Right renal cortex interstitium (tissue), 3 donors: ENCODE measurements around the gene SEMA4G. TPM values are rescaled to one million over a fixed set of nuclear protein-coding genes. Genes with fewer than 3 reads are reported as not detected.

ENCODE experiments used
- DNase-seq, 3 donors: peaks; one replicate each; pipeline ENCODE4 v3.0.0-alpha.2; 2013; ENCODE audit warnings: low read depth in 3 of 3, low spot score in 2 of 3
- polyA plus RNA-seq, 3 donors: library from polyadenylated mRNA; unstranded; fragments of 120-200 nt; gene quantifications; one replicate each; pipeline ENCODE4 v1.2.1, GENCODE V29; 2013; ENCODE audit not compliant: insufficient read length in 3 of 3

Gene SEMA4G
- polyA plus RNA-seq, 3 donors, result 41.1 to 48.1 (median 43.6) TPM

- no peak for DNase-seq
Observed at GRCh38 chr10:101005361-101005760, 36.1 kb downstream of the SEMA4G start.

- no peak for DNase-seq
Observed at GRCh38 chr10:101005869-101006567, 36.7 kb downstream of the SEMA4G start.

DNA sequence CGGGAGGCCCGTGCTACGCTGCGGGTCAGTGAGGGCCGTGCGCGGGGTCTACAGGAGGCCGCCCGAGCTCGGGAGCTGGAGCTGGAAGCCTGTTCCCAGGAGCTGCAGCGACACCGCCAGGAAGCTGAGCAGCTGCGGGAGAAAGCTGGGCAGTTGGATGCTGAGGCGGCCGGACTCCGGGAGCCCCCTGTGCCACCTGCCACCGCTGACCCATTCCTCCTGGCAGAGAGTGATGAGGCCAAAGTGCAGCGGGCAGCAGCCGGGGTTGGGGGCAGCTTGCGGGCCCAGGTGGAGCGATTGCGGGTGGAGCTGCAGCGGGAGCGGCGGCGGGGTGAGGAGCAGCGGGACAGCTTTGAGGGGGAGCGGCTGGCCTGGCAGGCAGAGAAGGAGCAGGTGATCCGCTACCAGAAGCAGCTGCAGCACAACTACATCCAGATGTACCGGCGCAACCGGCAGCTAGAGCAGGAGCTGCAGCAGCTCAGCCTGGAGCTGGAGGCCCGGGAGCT, 37.3 kb downstream of the SEMA4G start:
- no peak for DNase-seq

DNA sequence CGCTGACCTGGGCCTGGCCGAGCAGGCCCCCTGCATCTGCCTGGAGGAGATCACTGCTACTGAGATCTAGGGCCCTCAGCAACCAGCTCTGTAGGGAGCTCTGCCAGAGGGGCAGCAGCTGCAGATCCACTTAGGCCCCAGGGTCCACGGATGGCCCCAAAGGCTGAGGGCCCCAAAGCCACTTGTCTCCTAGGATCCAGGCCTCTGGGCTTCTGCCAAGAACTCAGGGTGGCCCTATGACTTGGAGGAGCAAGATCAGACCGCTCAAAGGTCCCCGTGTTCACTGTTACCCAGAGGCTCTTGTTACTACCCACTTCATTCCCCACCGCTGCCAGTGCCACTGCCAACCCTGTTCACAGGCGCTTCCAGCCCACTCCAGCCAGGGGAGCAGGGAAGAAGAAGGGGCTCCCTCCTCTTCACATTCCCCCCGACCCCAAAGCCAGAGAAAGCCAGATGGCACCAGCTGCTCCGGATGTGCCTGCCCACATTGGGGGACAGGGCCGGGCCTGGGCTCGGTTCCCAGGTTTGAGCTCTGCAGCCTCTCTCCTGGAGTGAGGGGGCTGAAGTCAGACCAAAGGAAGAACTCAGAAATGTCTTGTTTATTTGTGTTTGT, 37.9 kb downstream of the SEMA4G start:
- no peak for DNase-seq

DNA sequence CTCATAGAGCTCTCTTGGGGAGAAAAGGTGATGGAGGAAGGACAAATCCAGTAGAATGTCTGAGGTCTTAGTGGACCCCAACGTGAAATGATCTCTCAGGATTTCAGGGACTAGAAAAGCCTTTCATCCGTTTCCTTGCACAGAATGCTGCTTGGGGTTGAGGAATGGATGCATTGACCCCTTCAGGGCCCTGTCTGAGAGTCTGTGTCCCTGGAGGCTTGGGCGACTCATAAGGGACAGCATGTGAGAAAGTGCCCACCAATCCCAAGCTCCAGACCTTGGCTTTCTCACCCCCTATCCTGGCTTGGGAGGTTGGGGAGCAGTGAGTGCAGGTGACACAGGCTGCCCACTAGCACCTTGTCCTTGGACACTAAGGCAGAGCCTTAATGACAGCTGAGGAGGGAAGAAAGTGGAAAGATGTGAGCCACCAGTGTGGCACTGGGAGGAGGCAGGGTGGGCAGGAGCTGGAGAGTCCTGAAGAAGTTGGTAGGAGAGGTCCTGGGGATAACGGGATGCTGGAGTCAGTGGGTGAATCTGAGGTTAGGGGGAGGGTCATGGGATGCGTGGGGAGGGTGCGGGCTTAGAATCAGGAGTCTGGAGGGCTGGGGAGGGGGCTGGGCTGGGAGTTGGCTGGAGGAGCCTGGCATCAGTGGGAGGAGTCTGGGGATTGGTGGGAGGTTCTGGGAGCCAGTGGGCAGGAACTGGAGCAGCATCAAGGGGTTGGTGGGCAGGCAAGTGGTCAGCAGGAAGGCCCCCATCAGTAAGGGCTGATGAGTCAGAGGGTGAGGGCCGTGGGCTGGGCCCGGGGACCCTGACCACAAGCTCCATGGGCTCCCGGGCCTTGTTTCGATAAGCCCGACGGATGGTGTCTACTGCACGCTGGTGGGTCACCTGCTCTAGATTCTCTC, 38.9 kb downstream of the SEMA4G start:
- no peak for DNase-seq

GRCh38 chr10:101008823-101009423, 39.6 kb downstream of the SEMA4G start:
- no peak for DNase-seq

DNA sequence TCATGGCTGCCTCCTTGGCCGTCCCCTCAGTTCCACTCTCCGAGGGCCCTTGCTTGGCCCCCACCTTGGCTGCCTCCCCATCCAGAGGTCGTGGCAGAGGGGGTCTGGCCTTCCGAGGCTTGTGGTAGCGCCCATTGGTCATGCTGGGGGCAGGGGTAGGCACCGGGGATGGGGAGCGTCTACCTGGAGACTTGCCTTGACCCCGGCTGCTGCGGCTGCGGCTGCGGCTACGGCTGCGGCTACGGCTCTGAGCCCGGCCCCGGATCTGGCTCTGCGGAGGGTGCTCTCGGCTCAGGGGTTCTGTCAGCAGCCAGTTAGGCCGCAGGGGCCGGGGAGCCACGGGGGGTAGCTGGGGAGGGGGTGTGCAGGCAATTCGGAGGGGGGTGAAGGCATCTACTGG, 41.0 kb downstream of the SEMA4G start:
- no peak for DNase-seq

GRCh38 chr10:101011517-101012423, 42.5 kb downstream of the SEMA4G start:
- DNase-seq, result no peak

DNA sequence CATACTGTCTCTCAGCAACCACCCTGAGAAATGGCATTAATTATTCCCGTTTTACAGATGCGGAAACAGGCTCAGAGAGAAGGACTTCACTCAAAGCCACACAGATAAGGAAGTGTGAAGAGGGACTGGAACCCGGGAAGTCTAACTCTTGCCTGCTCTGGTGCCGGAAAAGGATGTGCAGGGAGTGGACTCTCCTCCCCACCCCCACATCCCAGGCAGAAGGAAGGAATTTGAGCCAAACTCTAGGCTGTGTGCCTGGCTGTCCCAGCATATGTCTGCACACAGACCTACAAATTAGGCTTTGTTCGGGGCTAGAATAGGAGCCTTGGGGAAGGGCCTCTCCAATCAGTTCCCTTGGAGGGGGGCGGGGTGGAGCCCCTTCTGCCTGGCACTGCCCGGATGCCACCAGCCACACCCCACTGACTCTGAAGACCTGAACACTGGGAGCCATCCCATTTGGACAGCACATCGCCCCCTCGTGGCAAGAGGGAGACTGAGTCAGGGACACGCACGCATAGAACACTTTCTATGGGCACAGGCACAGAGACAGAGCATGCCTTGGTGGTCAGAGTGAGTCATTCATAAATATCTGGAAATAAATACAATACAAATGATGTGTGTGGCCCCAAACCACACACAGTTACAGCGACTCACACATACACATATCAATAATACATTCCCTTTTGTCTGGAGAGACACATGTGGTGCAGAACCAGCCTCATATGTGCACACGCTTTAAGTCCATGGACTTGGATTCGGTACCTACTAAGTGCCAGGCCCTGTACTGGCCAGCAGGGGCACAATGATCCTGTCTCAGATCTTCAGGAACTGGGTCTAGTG, 43.4 kb downstream of the SEMA4G start:
- DNase-seq, result peak in 1 of 3 donors; percentile 79

GRCh38 chr10:101013365-101013825, 44.1 kb downstream of the SEMA4G start:
- DNase-seq, result no peak

- no peak for DNase-seq
Observed at GRCh38 chr10:101014230-101014884, 45.1 kb downstream of the SEMA4G start.

GRCh38 chr10:101014966-101015581, 45.8 kb downstream of the SEMA4G start:
- no peak for DNase-seq

- DNase-seq, result no peak
Observed at GRCh38 chr10:101015582-101015973, 46.3 kb downstream of the SEMA4G start.

DNA sequence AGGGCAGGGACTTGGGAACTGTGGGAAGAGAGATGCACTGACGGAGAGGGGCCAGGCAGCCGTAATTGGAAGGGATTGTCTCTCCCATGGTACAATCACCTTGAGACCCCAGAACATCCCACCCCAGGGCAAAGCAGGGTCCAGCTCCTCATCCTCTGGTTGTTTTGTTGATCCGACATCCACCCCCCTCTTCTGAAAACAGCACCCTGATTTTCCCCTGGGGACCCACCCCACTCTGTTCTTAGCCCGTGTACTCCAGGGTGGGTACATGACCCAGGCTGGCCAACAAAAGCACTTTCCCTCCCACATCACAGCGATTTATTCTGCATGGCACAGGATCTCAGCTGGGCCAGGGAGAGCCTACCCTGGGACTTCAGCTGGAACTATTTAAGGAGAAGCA, 47.5 kb downstream of the SEMA4G start:
- no peak for DNase-seq

DNA sequence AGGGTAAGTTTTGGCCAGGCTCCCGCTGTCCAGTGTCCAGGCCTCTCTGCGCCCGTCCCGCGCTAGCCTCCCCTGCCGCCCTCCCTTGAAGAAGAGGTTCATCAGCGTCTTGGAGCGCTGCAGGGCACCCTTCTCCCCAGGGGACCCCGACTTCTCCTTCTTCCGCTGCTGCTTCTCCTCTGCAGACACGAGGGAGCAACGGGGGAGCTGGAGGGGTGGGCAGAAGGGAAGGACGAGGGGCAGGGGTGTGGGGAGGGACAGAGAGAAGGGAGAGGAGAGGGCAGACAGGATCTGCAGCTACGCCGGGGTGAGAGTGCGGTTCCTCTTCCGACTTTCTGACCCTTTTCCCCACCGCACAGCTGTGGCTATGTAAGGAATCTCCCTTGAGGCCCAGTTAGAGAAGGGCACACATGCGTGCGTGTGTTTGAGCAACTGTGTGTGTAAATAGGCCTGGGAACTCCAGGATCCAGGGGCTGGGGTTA, 48.9 kb downstream of the SEMA4G start:
- DNase-seq, result no peak

DNA sequence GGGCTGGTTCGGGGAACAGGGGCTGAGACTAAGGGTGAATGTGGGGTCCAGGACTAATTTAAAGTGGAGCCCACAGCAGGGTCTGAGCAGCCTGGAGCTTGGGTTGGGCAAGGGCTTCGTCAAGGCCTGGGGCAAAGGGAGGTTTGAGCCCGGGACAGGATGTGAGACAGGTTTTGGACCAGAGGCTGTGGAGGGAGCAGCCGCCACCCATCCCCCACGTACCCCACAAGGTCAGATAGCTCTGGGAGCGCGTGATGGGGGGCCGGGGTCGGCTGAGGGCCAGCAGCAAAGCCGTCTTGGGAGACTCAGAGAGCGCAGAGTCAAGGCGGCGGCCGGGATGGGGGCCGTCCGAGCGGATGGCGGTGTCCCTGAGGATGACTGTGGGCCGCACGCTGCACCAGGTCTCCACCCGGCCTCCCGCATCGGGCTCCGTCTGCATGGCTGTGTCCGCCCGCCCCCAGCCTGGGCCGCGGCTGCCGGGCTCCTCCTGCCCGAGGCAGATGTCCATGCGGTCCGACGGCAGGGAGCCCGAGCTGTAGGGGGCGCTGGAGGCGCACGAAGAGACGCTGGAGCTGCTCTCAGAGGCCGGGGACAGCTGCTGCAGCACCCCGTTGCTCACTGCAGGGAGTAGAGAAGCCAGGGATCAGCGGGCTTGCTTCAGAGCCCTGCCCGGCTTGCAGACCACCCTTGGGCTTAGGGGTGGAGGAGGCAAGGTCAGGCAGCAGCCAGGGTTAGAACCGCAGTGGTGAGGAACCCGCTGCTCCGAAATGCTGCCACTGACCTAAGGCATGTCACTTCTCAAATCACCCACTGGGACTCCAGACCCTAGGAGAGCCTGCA, 49.5 kb downstream of the SEMA4G start:
- DNase-seq, result no peak
